Measurements from ENCODE around the gene NLK. TPM values are rescaled to one million over a fixed set of nuclear protein-coding genes. Genes with fewer than 3 reads are reported as not detected.
A peak's percentile ranks its signal among the peaks of the same experiment; 100 is the strongest.

The NLK gene
- total RNA-seq, 2 experiments from 2014 or later, result 18.1 to 27.8 TPM

DNA sequence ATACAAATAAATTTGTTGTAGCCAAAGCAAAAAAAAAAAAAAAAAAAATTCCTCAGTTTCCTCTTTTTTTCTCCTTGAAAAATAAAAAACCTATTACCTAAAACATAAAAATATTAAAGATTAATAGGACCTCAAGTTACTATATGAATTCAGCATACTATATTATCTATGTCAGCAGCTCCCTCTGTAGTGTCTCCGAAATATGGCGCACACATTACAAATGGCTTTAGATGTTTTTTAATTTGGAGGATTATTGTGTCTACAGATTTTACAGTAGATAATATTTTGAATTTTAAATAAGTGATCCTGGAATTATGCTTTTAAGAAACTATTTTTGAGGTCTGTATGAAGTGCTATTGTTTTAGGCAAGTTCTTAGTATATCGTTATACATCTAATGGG lies 94.4 kb downstream of the NLK start:
- Histone ChIP-seq H2AFZ (ENCODE audit: low read length) (no peak overlapping the region), H3K4me1 (ENCODE audit: insufficient read depth, low read length, poor library complexity, severe bottlenecking) (no peaks in the 10 kb centered on the region), H3K4me2 (ENCODE audit: low read length) (no peak overlapping the region), H3K79me2 (ENCODE audit: insufficient read depth, low read depth, low read length) (no peaks in the 10 kb centered on the region), H3K9me3 (ENCODE audit: low read length) (no peaks in the 10 kb centered on the region), H3K9me2 (ENCODE audit: insufficient read depth, low read length) (no peaks in the 10 kb centered on the region), H3K36me3 (ENCODE audit: insufficient read depth, low read length) (peaks cover 11% of the 10 kb centered on the region; the same call in 1 of the 2 replicates), H3K27ac (ENCODE audit: low read depth, low read length, poor library complexity, severe bottlenecking) (no peak overlapping the region), H4K20me1 (ENCODE audit: insufficient read depth, low read length) (no peaks in the 10 kb centered on the region), H3K4me3 (ENCODE audit: low read depth, low read length, poor library complexity, severe bottlenecking) (no peak overlapping the region)
- POLR2A ChIA-PET, result interaction anchor here (0.9 kb wide), 1 partner anchor 15 kb away, joined by 3 read pairs; no protein-coding TSS in a partner anchor
- no peak for TF ChIP-seq EZH2phosphoT487 (IDR thresholded peaks at IDR 0.05; ENCODE audit: borderline replicate concordance, low read depth, low read length)
- TF ChIP-seq, protein P1, sequence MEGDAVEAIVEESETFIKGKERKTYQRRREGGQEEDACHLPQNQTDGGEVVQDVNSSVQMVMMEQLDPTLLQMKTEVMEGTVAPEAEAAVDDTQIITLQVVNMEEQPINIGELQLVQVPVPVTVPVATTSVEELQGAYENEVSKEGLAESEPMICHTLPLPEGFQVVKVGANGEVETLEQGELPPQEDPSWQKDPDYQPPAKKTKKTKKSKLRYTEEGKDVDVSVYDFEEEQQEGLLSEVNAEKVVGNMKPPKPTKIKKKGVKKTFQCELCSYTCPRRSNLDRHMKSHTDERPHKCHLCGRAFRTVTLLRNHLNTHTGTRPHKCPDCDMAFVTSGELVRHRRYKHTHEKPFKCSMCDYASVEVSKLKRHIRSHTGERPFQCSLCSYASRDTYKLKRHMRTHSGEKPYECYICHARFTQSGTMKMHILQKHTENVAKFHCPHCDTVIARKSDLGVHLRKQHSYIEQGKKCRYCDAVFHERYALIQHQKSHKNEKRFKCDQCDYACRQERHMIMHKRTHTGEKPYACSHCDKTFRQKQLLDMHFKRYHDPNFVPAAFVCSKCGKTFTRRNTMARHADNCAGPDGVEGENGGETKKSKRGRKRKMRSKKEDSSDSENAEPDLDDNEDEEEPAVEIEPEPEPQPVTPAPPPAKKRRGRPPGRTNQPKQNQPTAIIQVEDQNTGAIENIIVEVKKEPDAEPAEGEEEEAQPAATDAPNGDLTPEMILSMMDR (conservative IDR thresholded peaks at IDR 0.05; ENCODE audit: low read length), result 0 out of 2 replicates have a peak, but pooled peaks have one; percentile 29
- CTCF ChIA-PET (ENCODE audit: unreplicated experiment), result no interaction called here
- intact Hi-C loops (cut with micrococcal nuclease; ENCODE audit: unreplicated experiment), result no loop called here
- BruUV-seq (replicated peaks), result no TSS peak
- DNase-seq (ENCODE audit: low spot score), result no peak

DNA sequence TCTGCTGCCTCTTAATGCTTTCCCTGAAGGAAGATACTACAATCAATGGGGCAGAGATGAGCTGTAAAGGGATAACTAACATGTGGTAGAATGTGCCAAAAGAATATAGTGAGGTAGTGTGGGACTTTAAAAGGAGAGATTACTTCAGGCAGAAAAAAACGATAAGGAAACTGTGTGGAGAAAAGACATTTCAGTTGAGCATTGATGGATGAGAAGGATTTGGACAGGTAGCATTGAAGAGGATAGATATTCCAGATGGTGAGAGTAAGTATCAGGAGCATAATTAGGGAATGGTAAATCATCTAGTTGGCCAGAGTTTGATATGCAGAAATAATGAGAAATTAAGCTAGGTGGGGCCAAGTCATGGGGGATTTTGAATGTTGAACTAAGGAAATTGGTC lies 97.3 kb downstream of the NLK start:
- H3K4me3 ChIP-seq (ENCODE audit: low read depth, low read length, poor library complexity, severe bottlenecking), result no peak overlapping the region
- H3K9me2 ChIP-seq (ENCODE audit: insufficient read depth, low read length), result no peaks in the 10 kb centered on the region
- no peaks in the 10 kb centered on the region for H4K20me1 ChIP-seq (ENCODE audit: insufficient read depth, low read length)
- H3K9me3 ChIP-seq (ENCODE audit: low read length), result no peaks in the 10 kb centered on the region
- no TSS peak for BruUV-seq (replicated peaks)
- H3K4me1 ChIP-seq (ENCODE audit: insufficient read depth, low read length, poor library complexity, severe bottlenecking), result no peaks in the 10 kb centered on the region
- H3K36me3 ChIP-seq (ENCODE audit: insufficient read depth, low read length), result no peaks in the 10 kb centered on the region; the same call in 1 of the 2 replicates
- no peaks in the 10 kb centered on the region for H3K79me2 ChIP-seq (ENCODE audit: insufficient read depth, low read depth, low read length)
- H3K27ac ChIP-seq (ENCODE audit: low read depth, low read length, poor library complexity, severe bottlenecking), result no peak overlapping the region
- ChIA-PET CTCF (ENCODE audit: unreplicated experiment) (no interaction called here), POLR2A (no interaction called here)
- H2AFZ ChIP-seq (ENCODE audit: low read length), result no peak overlapping the region
- H3K4me2 ChIP-seq (ENCODE audit: low read length), result no peak overlapping the region
- intact Hi-C loops (cut with micrococcal nuclease; ENCODE audit: unreplicated experiment), result no loop called here
- TF ChIP-seq, protein P1 (conservative IDR thresholded peaks at IDR 0.05; ENCODE audit: low read length), result no peak
- TF ChIP-seq EZH2phosphoT487 (IDR thresholded peaks at IDR 0.05; ENCODE audit: borderline replicate concordance, low read depth, low read length), result no peak
- no peak for DNase-seq (ENCODE audit: low spot score)

DNA sequence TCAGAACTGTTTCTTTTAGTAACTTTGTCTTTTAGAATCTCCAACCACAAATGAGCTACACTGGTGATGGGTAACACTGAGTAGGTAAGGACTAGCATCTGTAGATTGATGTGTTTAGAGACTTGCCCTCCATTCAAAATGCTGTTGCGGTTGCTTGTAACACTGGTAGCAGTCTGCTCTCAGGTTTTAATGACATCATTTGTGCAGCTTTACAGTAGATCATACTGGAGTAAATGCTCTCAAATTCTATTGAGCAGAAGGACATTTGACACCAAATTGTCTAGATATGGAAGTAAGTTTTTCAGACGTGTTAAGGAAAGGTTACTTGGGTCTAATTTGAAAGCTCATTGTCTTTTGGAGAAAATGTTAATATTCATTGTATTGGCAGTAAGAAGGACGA lies 98.8 kb downstream of the NLK start:
- Histone ChIP-seq H3K36me3 (ENCODE audit: insufficient read depth, low read length) (no peaks in the 10 kb centered on the region), H3K9me2 (ENCODE audit: insufficient read depth, low read length) (no peaks in the 10 kb centered on the region), H3K4me3 (ENCODE audit: low read depth, low read length, poor library complexity, severe bottlenecking) (no peak overlapping the region), H3K27ac (ENCODE audit: low read depth, low read length, poor library complexity, severe bottlenecking) (no peak overlapping the region), H3K4me2 (ENCODE audit: low read length) (no peak overlapping the region), H4K20me1 (ENCODE audit: insufficient read depth, low read length) (no peaks in the 10 kb centered on the region), H3K4me1 (ENCODE audit: insufficient read depth, low read length, poor library complexity, severe bottlenecking) (no peaks in the 10 kb centered on the region), H2AFZ (ENCODE audit: low read length) (no peak overlapping the region), H3K9me3 (ENCODE audit: low read length) (no peaks in the 10 kb centered on the region), H3K79me2 (ENCODE audit: insufficient read depth, low read depth, low read length) (no peaks in the 10 kb centered on the region)
- ChIA-PET CTCF (ENCODE audit: unreplicated experiment) (no interaction called here), POLR2A (interaction anchor here (0.6 to 1.0 kb wide), 3 partner anchors 9 to 20 kb away, joined by 3 to 4 read pairs (median 4); no protein-coding TSS in a partner anchor)
- BruUV-seq (replicated peaks), result no TSS peak
- no peak for DNase-seq (ENCODE audit: low spot score)
- TF ChIP-seq, protein P1 (conservative IDR thresholded peaks at IDR 0.05; ENCODE audit: low read length), result no peak
- TF ChIP-seq EZH2phosphoT487 (IDR thresholded peaks at IDR 0.05; ENCODE audit: borderline replicate concordance, low read depth, low read length), result no peak
- intact Hi-C loops (cut with micrococcal nuclease; ENCODE audit: unreplicated experiment), result no loop called here

Data from OCI-LY7 (cell line).